Measurements from ENCODE around the gene CLK4. TPM values are rescaled to one million over a fixed set of nuclear protein-coding genes. Genes with fewer than 3 reads are reported as not detected.

The CLK4 gene
- total and polyA plus RNA-seq, 2 experiments from 2014 or later: 15.3 to 18.1 TPM

- ATAC-seq: peak; percentile 60
- peaks cover 33% of the 10 kb centered on the region for H3K27me3 Mint-ChIP-seq (ENCODE audit: insufficient read depth, low read depth, poor library complexity)
- peak overlapping the region; percentile 71 for H3K4me3 Mint-ChIP-seq
Observed at GRCh38 chr5:178589180-178590140, 37.4 kb downstream of the CLK4 start.

GRCh38 chr5:178588769-178589168 lies 38.1 kb downstream of the CLK4 start:
- peak overlapping the region; percentile 71 for H3K4me3 Mint-ChIP-seq
- no peaks in the 10 kb centered on the region; the same call in 2 of the 3 replicates for H3K36me3 Mint-ChIP-seq (ENCODE audit: low read depth)
- Histone ChIP-seq H3K4me1 (ENCODE audit: insufficient read depth) (peaks cover 18% of the 10 kb centered on the region), H4K20me1 (replicated peaks; ENCODE audit: insufficient read depth) (no peaks in the 10 kb centered on the region), H3K79me2 (replicated peaks; ENCODE audit: insufficient read depth) (peaks cover 10% of the 10 kb centered on the region; the same call in 1 of the 2 replicates), H3K9me2 (ENCODE audit: insufficient read depth) (no peaks in the 10 kb centered on the region), H3K4me3 (peak overlapping the region; percentile 60), H3K27me3 (ENCODE audit: insufficient read depth) (peaks cover 25% of the 10 kb centered on the region), H2AFZ (peak overlapping the region; percentile 91; the same call in 1 of the 2 replicates), H3F3A (replicated peaks; ENCODE audit: low read depth) (peaks cover 6% of the 10 kb centered on the region; the same call in 1 of the 2 replicates), H3K27ac (ENCODE audit: low read depth) (no peak overlapping the region), H3K4me2 (peak overlapping the region; percentile 79), H3K36me3 (ENCODE audit: insufficient read depth) (no peaks in the 10 kb centered on the region)
- peaks cover 33% of the 10 kb centered on the region for H3K4me1 Mint-ChIP-seq
- H3K27ac Mint-ChIP-seq: no peak overlapping the region
- H3K9me3 Mint-ChIP-seq: peaks cover 3% of the 10 kb centered on the region
- no peak for DNase-seq (ENCODE audit: low spot score)
- TF ChIP-seq EZH2 (IDR thresholded peaks at IDR 0.05; ENCODE audit: low read depth, unreplicated experiment): no peak
- TF ChIP-seq ZNF114 (CRISPR knock-in tag; IDR thresholded peaks at IDR 0.05): no peak
- TF ChIP-seq ZNF331 (CRISPR knock-in tag; IDR thresholded peaks at IDR 0.05; ENCODE audit: low read depth): no peak
- TF ChIP-seq, protein P1, sequence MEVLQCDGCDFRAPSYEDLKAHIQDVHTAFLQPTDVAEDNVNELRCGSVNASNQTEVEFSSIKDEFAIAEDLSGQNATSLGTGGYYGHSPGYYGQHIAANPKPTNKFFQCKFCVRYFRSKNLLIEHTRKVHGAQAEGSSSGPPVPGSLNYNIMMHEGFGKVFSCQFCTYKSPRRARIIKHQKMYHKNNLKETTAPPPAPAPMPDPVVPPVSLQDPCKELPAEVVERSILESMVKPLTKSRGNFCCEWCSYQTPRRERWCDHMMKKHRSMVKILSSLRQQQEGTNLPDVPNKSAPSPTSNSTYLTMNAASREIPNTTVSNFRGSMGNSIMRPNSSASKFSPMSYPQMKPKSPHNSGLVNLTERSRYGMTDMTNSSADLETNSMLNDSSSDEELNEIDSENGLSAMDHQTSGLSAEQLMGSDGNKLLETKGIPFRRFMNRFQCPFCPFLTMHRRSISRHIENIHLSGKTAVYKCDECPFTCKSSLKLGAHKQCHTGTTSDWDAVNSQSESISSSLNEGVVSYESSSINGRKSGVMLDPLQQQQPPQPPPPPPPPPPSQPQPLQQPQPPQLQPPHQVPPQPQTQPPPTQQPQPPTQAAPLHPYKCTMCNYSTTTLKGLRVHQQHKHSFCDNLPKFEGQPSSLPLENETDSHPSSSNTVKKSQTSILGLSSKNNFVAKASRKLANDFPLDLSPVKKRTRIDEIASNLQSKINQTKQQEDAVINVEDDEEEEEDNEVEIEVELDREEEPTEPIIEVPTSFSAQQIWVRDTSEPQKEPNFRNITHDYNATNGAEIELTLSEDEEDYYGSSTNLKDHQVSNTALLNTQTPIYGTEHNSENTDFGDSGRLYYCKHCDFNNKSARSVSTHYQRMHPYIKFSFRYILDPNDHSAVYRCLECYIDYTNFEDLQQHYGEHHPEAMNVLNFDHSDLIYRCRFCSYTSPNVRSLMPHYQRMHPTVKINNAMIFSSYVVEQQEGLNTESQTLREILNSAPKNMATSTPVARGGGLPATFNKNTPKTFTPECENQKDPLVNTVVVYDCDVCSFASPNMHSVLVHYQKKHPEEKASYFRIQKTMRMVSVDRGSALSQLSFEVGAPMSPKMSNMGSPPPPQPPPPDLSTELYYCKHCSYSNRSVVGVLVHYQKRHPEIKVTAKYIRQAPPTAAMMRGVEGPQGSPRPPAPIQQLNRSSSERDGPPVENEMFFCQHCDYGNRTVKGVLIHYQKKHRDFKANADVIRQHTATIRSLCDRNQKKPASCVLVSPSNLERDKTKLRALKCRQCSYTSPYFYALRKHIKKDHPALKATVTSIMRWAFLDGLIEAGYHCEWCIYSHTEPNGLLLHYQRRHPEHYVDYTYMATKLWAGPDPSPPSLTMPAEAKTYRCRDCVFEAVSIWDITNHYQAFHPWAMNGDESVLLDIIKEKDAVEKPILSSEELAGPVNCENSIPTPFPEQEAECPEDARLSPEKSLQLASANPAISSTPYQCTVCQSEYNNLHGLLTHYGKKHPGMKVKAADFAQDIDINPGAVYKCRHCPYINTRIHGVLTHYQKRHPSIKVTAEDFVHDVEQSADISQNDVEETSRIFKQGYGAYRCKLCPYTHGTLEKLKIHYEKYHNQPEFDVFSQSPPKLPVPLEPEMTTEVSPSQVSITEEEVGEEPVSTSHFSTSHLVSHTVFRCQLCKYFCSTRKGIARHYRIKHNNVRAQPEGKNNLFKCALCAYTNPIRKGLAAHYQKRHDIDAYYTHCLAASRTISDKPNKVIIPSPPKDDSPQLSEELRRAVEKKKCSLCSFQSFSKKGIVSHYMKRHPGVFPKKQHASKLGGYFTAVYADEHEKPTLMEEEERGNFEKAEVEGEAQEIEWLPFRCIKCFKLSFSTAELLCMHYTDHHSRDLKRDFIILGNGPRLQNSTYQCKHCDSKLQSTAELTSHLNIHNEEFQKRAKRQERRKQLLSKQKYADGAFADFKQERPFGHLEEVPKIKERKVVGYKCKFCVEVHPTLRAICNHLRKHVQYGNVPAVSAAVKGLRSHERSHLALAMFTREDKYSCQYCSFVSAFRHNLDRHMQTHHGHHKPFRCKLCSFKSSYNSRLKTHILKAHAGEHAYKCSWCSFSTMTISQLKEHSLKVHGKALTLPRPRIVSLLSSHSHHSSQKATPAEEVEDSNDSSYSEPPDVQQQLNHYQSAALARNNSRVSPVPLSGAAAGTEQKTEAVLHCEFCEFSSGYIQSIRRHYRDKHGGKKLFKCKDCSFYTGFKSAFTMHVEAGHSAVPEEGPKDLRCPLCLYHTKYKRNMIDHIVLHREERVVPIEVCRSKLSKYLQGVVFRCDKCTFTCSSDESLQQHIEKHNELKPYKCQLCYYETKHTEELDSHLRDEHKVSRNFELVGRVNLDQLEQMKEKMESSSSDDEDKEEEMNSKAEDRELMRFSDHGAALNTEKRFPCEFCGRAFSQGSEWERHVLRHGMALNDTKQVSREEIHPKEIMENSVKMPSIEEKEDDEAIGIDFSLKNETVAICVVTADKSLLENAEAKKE (CRISPR knock-in tag; IDR thresholded peaks at IDR 0.05): no peak
- no peak for TF ChIP-seq JUNB (IDR thresholded peaks at IDR 0.05; ENCODE audit: unreplicated experiment)
- peaks cover 31% of the 10 kb centered on the region for H3K27me3 Mint-ChIP-seq (ENCODE audit: insufficient read depth, low read depth, poor library complexity)
- ATAC-seq: no peak

More at GRCh38 chr5:178589180-178590140, 37.4 kb downstream of the CLK4 start:
- DNase-seq (ENCODE audit: low spot score): peak; percentile 65
- peak overlapping the region; percentile 79 for H3K4me2 ChIP-seq
- Mint-ChIP-seq H3K27ac (no peak overlapping the region), H3K9me3 (peaks cover 10% of the 10 kb centered on the region), H3K36me3 (ENCODE audit: low read depth) (peaks cover 7% of the 10 kb centered on the region), H3K4me1 (peaks cover 33% of the 10 kb centered on the region)
- H3K27ac ChIP-seq (ENCODE audit: low read depth): no peak overlapping the region
- peaks cover 25% of the 10 kb centered on the region for H3K27me3 ChIP-seq (ENCODE audit: insufficient read depth)
- H3K79me2 ChIP-seq (replicated peaks; ENCODE audit: insufficient read depth): peaks cover 10% of the 10 kb centered on the region; the same call in 1 of the 2 replicates
- no peaks in the 10 kb centered on the region for H4K20me1 ChIP-seq (replicated peaks; ENCODE audit: insufficient read depth)
- TF ChIP-seq JUNB (IDR thresholded peaks at IDR 0.05; ENCODE audit: unreplicated experiment): no peak
- TF ChIP-seq, protein P2, sequence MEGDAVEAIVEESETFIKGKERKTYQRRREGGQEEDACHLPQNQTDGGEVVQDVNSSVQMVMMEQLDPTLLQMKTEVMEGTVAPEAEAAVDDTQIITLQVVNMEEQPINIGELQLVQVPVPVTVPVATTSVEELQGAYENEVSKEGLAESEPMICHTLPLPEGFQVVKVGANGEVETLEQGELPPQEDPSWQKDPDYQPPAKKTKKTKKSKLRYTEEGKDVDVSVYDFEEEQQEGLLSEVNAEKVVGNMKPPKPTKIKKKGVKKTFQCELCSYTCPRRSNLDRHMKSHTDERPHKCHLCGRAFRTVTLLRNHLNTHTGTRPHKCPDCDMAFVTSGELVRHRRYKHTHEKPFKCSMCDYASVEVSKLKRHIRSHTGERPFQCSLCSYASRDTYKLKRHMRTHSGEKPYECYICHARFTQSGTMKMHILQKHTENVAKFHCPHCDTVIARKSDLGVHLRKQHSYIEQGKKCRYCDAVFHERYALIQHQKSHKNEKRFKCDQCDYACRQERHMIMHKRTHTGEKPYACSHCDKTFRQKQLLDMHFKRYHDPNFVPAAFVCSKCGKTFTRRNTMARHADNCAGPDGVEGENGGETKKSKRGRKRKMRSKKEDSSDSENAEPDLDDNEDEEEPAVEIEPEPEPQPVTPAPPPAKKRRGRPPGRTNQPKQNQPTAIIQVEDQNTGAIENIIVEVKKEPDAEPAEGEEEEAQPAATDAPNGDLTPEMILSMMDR (conservative IDR thresholded peaks at IDR 0.05; ENCODE audit: low read depth in 2 of 2): peak in 1 of 2 experiments; percentile 47; a peak in 2 of 4 replicates
- peak; percentile 21 for TF ChIP-seq EZH2 (IDR thresholded peaks at IDR 0.05; ENCODE audit: low read depth, unreplicated experiment)
- H3K36me3 ChIP-seq (ENCODE audit: insufficient read depth): no peaks in the 10 kb centered on the region
- H3K4me3 ChIP-seq: peak overlapping the region; percentile 60
- H2AFZ ChIP-seq: peak overlapping the region; percentile 91; the same call in 1 of the 2 replicates
- H3F3A ChIP-seq (replicated peaks; ENCODE audit: low read depth): peaks cover 6% of the 10 kb centered on the region; the same call in 1 of the 2 replicates
- no peaks in the 10 kb centered on the region for H3K9me2 ChIP-seq (ENCODE audit: insufficient read depth)
- H3K4me1 ChIP-seq (ENCODE audit: insufficient read depth): peaks cover 18% of the 10 kb centered on the region

Data from GM23338 (cell line).